IMR-90 (cell line): Measurements from ENCODE around the gene NIPAL1.

Experiments
- BHLHE40 ChIP-seq: fragments of 150-350 bp; IDR thresholded peaks from 2 replicates; pipeline ENCODE4 v1.6.1; 2016; ENCODE audit warnings: mild to moderate bottlenecking, low read depth, low read length
- CEBPB ChIP-seq: IDR thresholded peaks from 2 replicates; pipeline ENCODE4 v1.6.1; 2012; ENCODE audit warnings: low read depth, low read length, improper control_type of control experiment
- CHD1 ChIP-seq: IDR thresholded peaks from 2 replicates; pipeline ENCODE4 v1.6.1; 2012; ENCODE audit warnings: low read depth, low read length, improper control_type of control experiment
- CTCF ChIP-seq: conservative IDR thresholded peaks from 2 replicates; pipeline ENCODE4 v1.5.1; 2012; ENCODE audit warnings: mild to moderate bottlenecking, low read depth, low read length, improper control_type of control experiment
- ELK1 ChIP-seq: fragments of 150-350 bp; IDR thresholded peaks from 2 replicates; pipeline ENCODE4 v1.6.1; 2016; ENCODE audit warnings: low read depth, mild to moderate bottlenecking, low read length, moderate library complexity, borderline replicate concordance
- MAFK ChIP-seq: IDR thresholded peaks from 2 replicates; pipeline ENCODE4 v1.6.1; 2012; ENCODE audit warnings: low read depth, low read length, improper control_type of control experiment
- NFE2L2 ChIP-seq: fragments of 150-350 bp; IDR thresholded peaks from 2 replicates; pipeline ENCODE4 v1.6.1; 2016; ENCODE audit warnings: low read depth, mild to moderate bottlenecking, low read length
- POLR2A ChIP-seq: IDR thresholded peaks from 2 replicates; pipeline ENCODE4 v1.6.1; 2012; ENCODE audit warnings: mild to moderate bottlenecking, low read depth, low read length
- RAD21 ChIP-seq: IDR thresholded peaks from 2 replicates; pipeline ENCODE4 v1.6.1; 2012; ENCODE audit warnings: low read length, improper control_type of control experiment
- RCOR1 ChIP-seq: IDR thresholded peaks from 2 replicates; pipeline ENCODE4 v1.6.1; 2012; ENCODE audit warnings: mild to moderate bottlenecking, low read length, improper control_type of control experiment; ENCODE audit not compliant: insufficient replicate concordance
- RFX5 ChIP-seq: IDR thresholded peaks from 2 replicates; pipeline ENCODE4 v1.8.0; 2012; ENCODE audit warnings: low read depth, mild to moderate bottlenecking, low read length, moderate library complexity
- USF2 ChIP-seq: fragments of 150-350 bp; IDR thresholded peaks from 2 replicates; pipeline ENCODE4 v1.6.1; 2017; ENCODE audit warnings: mild to moderate bottlenecking, antibody characterized with exemption, low read length, low read depth

- TF ChIP-seq CTCF (no peak), USF2 (no peak), MAFK (no peak), CHD1 (no peak), BHLHE40 (no peak), CEBPB (no peak), POLR2A (no peak), RFX5 (no peak), RCOR1 (no peak), NFE2L2 (no peak), ELK1 (no peak), RAD21 (no peak)
These were observed 34.5 kb downstream of the NIPAL1 start for GRCh38 chr4:48051078-48051477.
